Mesendoderm (in vitro differentiated cells): ENCODE data around the gene LPIN1. TPM values are rescaled to one million over a fixed set of nuclear protein-coding genes. Genes with fewer than 3 reads are reported as not detected.

Source experiments
- small RNA-seq: library from polyadenylated mRNA; stranded (forward); fragments of <200 nt; extraction: miRNeasy Mini kit (QIAGEN cat#:217004); gene quantifications from one replicate; pipeline ENCODE3, GENCODE V24; 2013; ENCODE audit not compliant: insufficient read depth

LPIN1 gene

Small RNA genes lying within 50 kb of the gene (small RNA-seq; reads per million reads assigned to genes)
- gene MIR4262 (not detected), gene MIR548S (0.90 reads per million)
